ENCODE data around the gene AKAP17A.

The AKAP17A gene

GRCh38 chrX:1618689-1619088, 27.3 kb downstream of the AKAP17A start:
- TF ChIP-seq TAF1 (IDR thresholded peaks at IDR 0.05; ENCODE audit: borderline replicate concordance, insufficient read depth, low read length) (no peak), SIN3A (IDR thresholded peaks at IDR 0.05; ENCODE audit: borderline replicate concordance, insufficient read depth, low read length) (no peak), POLR2AphosphoS5 (IDR thresholded peaks at IDR 0.05; ENCODE audit: low read depth, low read length) (no peak), REST (IDR thresholded peaks at IDR 0.05; ENCODE audit: insufficient read depth in 1 of 2, low read depth in 2 of 2, low read length in 2 of 2) (no peak), FOXP2 (optimal IDR thresholded peaks at IDR 0.05; ENCODE audit: borderline replicate concordance, extremely low read depth, extremely low read length, insufficient read depth) (no peak)

GRCh38 chrX:1623691-1624090, 32.3 kb downstream of the AKAP17A start:
- no peak for TF ChIP-seq TAF1 (IDR thresholded peaks at IDR 0.05; ENCODE audit: borderline replicate concordance, insufficient read depth, low read length)
- TF ChIP-seq POLR2AphosphoS5 (IDR thresholded peaks at IDR 0.05; ENCODE audit: low read depth, low read length), result no peak
- TF ChIP-seq REST (IDR thresholded peaks at IDR 0.05; ENCODE audit: insufficient read depth in 1 of 2, low read depth in 2 of 2, low read length in 2 of 2), result no peak
- no peak for TF ChIP-seq SIN3A (IDR thresholded peaks at IDR 0.05; ENCODE audit: borderline replicate concordance, insufficient read depth, low read length)
- TF ChIP-seq FOXP2 (optimal IDR thresholded peaks at IDR 0.05; ENCODE audit: borderline replicate concordance, extremely low read depth, extremely low read length, insufficient read depth), result no peak

GRCh38 chrX:1629244-1629643, 37.8 kb downstream of the AKAP17A start:
- TF ChIP-seq TAF1 (IDR thresholded peaks at IDR 0.05; ENCODE audit: borderline replicate concordance, insufficient read depth, low read length) (no peak), POLR2AphosphoS5 (IDR thresholded peaks at IDR 0.05; ENCODE audit: low read depth, low read length) (no peak)

GRCh38 chrX:1646009-1646408, 54.6 kb downstream of the AKAP17A start:
- TF ChIP-seq SIN3A (IDR thresholded peaks at IDR 0.05; ENCODE audit: borderline replicate concordance, insufficient read depth, low read length) (no peak), REST (IDR thresholded peaks at IDR 0.05; ENCODE audit: insufficient read depth in 1 of 2, low read depth in 2 of 2, low read length in 2 of 2) (no peak), FOXP2 (optimal IDR thresholded peaks at IDR 0.05; ENCODE audit: borderline replicate concordance, extremely low read depth, extremely low read length, insufficient read depth) (no peak), POLR2AphosphoS5 (IDR thresholded peaks at IDR 0.05; ENCODE audit: low read depth, low read length) (no peak), TAF1 (IDR thresholded peaks at IDR 0.05; ENCODE audit: borderline replicate concordance, insufficient read depth, low read length) (no peak)

GRCh38 chrX:1649621-1650020, 58.2 kb downstream of the AKAP17A start:
- TF ChIP-seq TAF1 (IDR thresholded peaks at IDR 0.05; ENCODE audit: borderline replicate concordance, insufficient read depth, low read length) (no peak), POLR2AphosphoS5 (IDR thresholded peaks at IDR 0.05; ENCODE audit: low read depth, low read length) (no peak), SIN3A (IDR thresholded peaks at IDR 0.05; ENCODE audit: borderline replicate concordance, insufficient read depth, low read length) (no peak), FOXP2 (optimal IDR thresholded peaks at IDR 0.05; ENCODE audit: borderline replicate concordance, extremely low read depth, extremely low read length, insufficient read depth) (no peak)
